ENCODE measurements around the gene DCDC2.

DNA sequence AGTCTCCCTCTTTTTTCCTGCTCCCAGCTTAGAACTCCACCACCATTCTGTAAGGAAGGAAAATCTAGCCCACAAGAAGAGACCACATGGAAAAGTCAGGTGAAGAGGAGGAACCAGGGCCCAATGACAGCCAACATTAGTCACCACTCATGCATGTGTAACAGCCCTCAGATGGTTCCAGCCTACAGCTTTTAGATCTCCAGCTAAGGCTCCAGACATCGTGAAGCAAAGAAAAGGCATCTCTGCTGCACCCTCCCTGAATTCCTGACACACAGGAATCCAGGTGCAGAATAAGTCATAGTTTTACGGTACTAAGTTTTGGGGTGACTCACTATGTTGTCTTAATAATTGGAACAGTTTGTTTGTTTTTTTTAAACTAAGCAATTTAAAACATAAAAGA lies 25.5 kb downstream of the DCDC2 start:
- no peak for TF ChIP-seq CTCF (conservative IDR thresholded peaks at IDR 0.05 in 1 of 2, IDR thresholded peaks at IDR 0.05 in 1 of 2; ENCODE audit: extremely low read depth in 1 of 2, insufficient read depth in 1 of 2, low read depth in 1 of 2, low read length in 2 of 2)
- no peak for TF ChIP-seq EZH2 (IDR thresholded peaks at IDR 0.05; ENCODE audit: borderline replicate concordance, low read length)

Data from mammary epithelial cell (primary cell).